NCI-H2196 (cell line): Measurements from ENCODE around the gene ACKR1.

Experiments used
- DNase-seq: peaks from one replicate; lab custom pipeline; 2025; ENCODE audit not compliant: unreplicated experiment; lab: John Stamatoyannopoulos, UW

The ACKR1 gene

DNA sequence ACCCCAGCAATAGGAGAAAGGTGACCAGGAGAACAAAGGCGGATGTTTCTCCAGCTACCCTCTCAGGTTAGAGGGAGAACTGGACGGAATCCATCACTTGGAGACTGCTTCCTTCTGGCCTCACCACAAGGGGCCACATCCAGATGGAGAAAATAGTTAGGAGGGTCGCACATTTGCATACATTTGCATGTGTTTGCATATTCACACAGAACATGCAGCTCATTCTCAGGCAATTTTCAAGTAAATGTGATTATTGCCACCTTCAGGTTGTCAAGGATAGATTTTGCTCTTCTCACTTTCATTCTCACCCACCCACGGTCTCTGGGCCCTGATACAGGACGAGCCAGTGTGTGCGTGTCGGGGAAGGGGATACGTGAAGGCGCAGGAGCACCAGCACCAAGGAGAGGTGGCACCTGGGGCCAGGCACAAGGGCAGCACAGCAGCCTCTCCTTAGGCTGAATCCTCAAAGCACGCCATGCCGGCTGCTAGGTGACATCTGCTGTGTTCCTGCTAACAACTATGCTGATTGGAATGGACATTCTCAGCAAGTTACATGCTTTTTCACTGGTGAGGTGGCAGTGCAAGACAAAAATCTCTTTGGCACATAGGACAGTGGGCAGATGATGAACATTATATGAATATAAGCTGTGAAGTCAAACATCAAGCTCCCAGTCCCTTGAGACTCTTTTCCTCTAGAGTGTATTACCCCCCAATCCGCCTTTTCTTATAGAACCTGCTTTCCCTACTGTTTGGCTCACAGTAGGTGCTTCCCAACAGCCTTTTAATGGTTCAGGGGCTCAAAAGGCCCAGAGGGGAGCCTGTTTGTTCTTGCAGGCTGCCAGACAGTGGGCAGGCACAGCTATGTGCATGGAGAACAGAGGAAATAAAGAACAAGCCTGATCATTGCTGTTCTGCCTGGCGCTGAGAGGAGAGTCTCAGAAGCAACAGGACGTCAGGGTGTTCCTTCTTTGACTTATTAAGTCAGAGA is 14.3 kb downstream of the ACKR1 start:
- no peak for DNase-seq

DNA sequence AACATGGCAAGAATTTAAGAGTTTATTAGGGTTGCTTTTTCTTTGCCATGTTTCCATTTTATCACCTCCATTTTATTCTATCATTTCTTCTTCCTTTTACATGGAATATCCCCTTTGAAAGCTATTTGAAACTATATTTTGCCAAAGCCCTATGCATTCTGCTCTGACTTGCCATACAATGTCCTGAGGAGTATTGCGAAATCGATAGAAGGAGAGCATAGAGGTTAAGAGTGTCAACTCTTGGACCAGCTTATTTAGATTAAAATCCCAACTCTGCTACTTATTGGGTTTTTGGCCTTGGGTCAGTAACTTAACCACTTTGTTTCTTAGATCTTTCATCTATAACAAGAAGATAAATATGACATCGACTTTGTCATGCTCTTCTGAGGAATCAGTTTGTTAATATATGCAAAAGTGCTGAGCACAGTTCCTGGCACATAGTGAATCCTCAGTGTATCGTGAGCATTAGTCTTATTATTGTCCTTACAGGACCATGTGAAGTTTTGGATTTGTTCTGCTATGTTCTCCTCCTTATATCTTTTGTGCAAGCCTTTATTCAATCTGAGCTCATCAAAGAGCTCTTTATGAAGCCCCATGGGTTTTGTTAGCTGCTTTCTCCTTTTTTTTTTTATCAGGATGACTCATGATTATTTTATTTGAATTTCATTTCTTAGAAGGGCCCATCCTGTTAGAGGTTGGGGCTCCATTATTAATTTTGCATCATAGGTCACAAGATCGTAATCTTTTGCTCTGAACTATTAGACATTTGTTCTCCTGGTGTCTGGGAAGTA is 17.6 kb downstream of the ACKR1 start:
- no peak for DNase-seq

DNA sequence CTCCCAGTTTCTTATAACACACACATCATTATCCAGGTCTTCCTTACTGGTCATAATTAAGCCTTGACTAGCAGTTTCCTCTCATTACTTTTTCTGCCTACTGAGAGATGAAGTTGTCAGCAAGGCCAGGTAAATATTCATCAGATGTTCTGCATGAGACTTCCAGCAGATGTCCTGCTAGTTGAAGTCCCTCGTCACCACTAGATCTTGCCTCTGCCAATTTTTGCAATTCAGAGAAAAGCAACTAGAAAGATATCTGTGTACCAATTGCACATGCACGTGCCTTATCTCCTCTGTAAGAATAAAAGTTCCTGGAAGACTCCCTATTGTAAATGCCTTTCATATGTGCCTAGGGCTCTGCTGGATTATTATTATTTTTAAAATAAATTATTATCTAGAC is 18.3 kb downstream of the ACKR1 start:
- no peak for DNase-seq

DNA sequence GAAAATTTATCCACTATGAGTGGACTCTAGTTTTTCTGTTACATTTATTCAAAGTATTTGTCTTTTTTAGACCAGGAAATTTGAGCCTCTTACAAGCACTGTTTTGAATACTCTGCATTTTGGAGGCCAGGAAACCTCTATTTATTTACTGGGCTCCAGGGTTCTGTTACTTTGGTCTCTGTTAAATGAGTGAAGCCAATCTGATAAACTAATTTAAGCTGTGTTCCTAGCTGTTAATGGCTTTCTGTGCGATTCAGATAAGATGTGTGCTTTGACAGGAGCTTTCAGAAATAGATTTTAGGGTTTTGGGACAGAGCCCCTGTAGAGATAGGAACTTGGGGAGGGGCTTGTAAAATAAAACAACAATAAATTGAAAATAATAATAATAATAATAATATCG is 23.9 kb downstream of the ACKR1 start:
- DNase-seq: no peak

DNA sequence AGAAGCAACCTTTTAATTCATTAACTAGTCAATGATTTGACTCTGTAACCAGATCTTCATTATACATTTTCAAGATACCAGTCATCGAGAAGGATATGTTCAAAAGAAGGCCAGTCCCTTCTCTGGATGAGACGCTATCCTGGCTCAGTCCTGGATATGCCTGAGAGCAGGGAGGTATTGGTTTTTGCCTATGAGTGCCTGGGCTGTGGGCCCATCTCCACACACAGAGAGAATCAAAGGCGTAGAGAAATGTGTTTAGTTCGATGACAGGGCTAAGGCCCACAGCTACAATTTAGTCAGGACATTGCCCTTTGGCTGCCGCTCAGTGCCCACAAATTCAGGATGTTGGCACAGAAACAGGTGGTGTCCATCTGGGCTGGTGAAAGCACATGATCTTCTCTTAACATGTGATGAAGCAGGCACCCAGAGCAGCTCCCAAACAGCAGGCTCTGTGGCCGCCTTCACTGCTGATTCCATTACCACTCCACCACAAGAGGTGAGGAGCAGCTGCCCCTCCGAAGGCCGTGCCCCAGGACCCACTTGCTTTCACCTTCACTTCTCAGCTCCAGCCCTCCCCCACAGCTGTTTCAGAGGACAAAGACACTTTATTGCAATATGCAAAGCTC is 24.7 kb downstream of the ACKR1 start:
- no peak for DNase-seq

DNA sequence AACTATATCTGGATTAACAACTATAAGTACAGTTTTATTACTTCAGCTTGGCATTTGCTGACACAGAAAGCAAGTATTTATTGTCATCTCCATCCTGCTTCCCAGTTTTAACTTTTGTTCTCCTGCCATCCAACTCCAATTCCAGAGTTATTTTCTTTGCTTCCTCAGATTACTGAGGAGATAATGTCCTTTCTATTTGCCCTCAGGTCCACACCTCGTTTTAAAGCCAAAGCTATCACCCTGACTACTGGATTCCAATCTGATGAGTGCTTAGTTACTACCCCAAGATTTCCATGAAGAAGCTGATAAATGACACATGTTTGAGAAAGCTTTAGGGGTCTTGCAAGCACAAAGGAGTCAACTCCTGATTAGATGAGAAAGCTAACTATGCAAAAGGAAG is 25.2 kb downstream of the ACKR1 start:
- DNase-seq: no peak

DNA sequence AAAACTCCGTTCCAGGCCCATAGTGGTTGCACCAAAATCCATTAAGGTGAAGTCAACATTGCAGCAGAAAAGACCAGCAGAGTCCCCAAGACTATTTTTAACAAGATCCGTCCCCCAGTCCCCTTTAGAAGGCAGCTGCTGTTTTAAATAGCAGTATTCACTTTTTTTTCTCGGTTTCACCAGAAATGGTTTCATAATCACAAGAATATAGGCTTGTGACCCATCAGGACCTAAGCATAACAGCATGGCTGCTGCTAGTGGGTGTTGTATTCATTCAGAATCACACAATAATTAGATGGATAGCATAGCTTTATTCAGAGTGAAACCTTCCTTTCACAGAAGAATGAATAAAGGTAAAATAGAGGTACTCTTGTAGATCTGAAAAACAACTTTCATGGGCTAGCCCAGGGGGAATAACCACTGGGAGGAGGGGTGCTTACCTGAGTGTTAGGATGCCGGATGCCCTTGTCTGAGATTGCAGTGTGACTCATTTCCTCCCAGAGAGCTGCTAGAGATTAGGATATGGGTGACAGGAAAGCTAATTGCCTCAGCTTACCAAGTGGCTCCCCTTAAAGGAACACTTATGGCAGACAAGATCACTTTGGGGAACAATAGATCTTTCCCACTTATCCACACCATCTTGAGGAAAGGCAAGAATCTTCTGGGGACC is 35.0 kb downstream of the ACKR1 start:
- no peak for DNase-seq

DNA sequence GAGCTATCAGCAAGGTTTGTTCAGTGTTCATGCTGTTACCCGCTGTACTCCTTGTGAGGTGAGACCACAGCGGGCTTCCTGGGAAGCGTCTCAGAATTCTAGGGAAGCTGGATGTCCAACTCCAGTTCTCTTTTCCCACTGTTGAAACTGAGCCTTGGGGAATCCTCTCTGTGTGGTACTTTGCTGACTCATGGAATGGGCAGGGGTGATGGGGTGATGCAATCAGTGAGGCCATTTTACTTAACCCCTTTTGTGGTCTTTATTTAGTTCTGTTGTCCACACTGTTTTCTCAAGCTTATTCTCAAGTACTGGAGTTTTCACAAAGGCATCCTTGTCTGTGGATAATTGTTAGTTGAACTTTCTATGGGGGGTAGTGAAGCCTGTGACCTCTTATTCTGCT is 42.6 kb downstream of the ACKR1 start:
- no peak for DNase-seq

DNA sequence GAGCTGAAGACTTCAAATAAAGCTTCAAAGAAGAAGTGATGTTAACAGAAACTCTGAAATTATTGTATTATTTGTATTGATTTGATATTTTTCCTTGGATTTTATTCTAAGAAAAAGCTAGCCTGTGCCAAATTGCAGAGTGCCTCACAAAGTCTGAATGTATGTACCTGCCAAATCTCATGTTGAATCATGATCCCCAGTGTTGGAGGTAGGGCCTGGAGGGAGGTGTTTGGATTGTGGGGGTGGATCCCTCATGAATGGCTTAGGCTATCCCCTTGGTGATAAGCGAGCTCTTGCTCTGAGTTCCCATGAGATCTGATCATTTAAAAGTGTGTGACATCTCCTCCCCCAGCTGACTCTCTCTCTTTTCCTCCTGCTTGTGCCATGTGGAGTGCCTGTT is 43.6 kb downstream of the ACKR1 start:
- no peak for DNase-seq

DNA sequence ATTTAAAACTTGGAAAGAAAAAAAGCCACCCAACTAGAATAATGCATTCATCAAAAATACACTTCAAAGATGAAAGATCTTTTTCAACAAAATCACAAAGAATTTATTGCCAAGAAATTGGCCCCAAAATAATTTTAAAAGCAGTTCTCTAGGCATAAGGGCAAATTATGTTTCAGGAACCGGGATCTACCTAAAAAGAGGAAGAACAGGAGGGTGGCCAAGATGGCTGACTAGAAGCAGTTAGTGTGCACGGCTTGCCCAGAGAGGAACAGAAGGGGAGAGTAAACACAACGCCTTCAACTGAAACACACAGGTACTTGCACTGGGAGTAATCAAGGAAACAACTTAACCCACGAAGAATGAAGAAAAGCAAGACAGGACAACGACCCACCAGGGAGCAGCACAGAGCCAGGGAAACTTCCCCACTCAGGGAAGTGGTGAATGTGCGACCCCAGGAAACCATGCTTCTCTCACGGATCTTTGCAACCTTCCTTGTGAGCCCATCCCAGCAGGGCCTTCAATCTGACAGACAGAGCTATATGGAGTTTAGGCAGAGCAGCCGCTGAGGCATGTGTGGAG is 46.1 kb downstream of the ACKR1 start:
- DNase-seq: no peak
